ENCODE measurements around the gene APOH.
"Not testable (repeated sequence)": the region's sequence is repeated elsewhere in the genome, so short reads cannot be mapped to it uniquely, and the experiment has no call there.

The APOH gene, protein sequence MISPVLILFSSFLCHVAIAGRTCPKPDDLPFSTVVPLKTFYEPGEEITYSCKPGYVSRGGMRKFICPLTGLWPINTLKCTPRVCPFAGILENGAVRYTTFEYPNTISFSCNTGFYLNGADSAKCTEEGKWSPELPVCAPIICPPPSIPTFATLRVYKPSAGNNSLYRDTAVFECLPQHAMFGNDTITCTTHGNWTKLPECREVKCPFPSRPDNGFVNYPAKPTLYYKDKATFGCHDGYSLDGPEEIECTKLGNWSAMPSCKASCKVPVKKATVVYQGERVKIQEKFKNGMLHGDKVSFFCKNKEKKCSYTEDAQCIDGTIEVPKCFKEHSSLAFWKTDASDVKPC

DNA sequence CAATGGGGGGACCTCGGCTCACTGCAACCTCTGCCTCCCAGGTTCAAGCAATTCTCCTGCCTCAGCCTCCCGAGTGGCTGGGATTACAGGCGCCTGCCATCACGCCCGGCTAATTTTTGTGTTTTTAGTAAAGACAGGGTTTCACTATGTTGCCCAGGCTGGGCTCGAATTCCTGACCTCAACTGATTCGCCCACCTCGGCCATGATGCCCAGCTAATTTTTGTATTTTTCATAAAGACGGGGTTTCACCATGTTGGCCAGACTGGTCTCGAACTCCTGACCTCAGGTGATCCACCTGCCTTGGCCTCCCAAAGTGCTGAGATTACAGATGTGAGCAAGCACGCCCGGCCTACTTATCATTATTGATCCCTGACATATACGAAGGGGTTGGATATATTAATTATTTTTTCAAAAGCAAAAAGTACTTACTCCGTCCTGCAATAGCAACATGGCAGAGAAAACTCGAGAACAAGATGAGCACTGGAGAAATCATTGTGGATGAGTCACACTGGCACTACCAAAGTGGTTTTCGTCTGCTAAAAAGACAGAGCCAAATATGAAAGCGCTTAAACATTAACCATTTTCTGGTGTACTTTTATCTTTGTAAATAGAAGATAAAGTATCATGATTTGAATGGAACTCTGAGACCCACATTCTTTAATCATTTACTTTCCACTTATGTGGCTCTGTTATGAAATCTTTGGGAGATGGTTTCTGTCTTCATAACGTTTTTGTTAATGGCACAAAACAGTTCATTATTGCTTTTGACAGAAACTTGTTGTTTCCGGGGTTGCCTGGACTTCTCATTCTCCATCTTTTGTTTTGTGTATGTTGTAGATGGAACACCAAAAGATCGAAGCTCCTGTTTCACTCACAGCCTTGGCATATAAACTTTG, at the start of gene APOH:
APOH (minus strand) TSS at position 529 of the 896 bp plus-strand sequence; CDS start at position 493, 36 bp downstream.
- no peak for DNase-seq

DNA sequence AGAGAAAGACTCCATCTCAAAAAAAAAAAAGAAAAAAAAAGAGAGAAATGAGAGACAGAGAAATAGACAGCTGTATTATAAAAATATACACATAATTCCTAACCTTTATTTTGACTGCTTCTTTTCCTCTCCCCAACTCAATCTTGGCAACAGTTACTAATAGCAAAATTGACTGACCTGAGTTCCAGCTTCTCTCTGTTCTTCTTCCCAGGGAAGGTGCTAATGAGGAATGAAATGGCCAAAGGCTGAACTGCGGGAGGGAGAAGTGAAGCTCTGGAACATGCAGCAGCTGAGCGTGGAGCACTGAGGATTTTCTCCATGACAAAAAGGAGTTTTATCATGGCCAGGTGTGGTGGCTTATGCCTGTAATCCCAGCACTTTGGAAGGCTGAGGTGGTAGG, 48.0 kb upstream of the APOH start:
- DNase-seq, result no peak

DNA sequence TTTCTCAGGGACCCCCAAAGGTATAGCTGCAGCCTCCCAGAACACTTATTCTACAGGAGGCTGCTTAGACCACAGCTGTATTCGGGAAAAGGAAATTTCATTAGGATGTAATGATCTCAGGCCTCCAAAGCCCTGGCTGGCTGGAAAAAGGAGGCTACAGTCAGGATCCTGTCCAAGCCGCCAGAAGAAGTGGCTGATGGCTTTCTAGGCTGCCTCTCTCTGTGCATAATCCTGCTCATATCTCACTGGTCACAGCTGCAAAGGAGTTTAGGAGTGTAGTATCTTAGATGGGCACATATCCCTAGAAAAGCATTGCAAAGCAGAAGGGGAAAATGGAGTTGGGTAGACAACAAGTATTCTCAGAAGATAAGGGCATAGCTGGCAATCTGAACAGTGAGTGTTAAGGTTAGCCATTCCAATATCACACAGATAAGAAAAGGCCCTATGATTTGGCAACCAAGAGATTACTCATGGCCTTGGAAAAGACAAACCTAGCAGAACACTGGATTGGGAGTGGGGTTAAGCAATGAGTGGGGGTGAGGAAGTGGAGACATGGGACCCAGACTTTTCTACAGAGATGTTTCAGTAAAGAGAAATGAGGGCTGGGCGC, 47.2 kb upstream of the APOH start:
- DNase-seq, result no peak

DNA sequence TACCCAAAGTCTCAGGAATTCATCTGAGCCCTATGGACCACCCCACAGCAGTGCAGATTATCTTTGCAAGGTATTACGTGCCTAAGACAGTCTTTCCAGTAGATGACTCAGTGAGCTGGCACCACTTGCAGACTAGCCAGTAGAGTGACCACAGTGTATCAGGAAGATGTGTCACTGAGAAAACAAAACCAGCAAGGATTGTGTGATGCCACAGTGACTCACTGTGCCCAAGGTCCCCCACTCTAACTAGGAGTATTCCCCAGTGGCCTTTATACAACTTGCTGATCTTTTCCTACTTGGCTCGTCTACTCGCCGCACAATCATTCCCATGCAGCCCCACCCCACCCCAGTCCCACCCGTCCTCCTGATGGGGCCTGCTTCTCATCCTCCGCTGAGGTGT, 46.4 kb upstream of the APOH start:
- DNase-seq, result no peak

DNA sequence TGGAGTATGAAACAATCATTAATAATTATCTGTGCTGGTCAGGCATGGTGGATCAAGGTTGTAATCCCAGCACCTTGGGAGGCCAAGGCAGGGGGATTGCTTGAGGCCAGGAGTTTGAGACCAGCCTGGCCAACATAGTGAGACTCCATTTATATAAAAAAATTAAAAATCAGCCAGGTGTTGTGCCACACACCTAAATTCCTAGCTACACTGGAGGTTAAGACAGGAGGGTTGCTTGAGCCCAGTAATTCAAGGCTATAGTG, 44.3 kb upstream of the APOH start:
- DNase-seq, result no peak

DNA sequence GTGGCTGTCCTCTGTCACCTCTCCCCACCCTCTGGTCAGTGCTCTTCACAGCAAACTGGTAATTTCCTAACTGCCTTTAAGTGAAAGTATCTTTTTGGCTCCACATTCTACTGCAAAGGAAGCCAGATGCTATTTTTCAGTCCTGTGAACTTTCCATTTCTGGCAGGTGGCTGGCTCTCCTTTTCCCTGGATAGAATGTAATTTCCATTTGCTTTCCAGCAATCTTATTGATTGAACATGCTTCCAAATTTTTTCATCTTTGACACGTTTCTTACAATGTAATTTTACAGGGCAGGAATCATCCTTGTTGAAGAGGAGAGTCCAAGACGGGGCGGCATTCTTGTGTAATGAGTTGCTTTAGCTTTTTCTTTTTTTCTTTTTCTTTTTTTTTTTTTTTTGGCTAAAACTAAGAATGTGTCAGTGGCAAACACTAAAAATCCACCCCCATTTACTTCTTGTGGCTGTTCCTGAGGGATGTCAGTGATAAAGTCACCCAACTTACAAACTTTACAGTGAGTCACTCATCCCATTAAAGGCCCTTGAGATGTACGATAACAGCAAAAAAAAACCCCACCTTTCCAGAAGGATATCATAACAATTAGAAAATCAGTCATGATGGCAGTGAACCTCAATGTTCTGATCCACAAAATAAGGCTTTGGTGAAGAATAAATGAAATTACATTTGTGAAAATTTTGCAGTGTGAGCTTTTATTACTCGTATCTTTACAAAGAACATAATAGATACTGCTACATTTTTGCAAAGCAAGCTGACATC, 43.8 kb upstream of the APOH start:
- DNase-seq, result no peak

DNA sequence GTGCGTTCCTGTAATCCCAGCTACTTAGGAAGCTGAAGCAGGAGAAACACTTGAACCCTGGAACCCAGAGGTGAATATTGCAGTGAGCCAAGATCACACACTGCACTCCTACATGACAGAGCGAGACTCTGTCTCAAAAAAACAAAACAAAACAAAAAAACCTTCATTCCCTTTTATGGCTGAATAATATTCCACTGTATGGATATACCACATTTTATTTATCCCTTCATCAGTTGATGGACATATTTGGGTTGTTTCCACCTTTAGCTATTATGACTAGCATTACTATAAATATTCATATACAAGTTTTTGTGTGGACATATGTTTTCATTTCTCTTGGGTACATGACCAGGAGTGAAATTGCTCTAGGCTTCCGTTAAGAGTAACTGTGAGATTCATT, 42.3 kb upstream of the APOH start:
- no peak for DNase-seq

DNA sequence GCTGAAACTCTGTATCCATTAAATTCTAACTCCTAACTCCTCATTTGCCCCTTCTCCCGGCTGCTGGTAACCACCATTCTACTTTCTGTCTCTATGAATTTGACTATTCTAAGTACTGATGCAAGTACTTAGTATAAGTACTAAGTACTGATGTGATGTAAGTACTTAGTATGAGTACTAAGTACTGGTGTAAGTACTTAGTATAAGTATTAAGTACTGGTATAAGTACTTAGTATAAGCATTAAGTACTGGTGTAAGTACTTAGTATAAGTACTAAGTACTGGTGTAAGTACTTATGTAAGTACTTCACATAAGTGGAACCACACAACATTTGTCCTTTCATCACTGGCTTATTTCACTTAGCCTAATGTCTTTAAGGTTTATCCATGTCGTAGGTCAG, 40.9 kb upstream of the APOH start:
- DNase-seq, result no peak

DNA sequence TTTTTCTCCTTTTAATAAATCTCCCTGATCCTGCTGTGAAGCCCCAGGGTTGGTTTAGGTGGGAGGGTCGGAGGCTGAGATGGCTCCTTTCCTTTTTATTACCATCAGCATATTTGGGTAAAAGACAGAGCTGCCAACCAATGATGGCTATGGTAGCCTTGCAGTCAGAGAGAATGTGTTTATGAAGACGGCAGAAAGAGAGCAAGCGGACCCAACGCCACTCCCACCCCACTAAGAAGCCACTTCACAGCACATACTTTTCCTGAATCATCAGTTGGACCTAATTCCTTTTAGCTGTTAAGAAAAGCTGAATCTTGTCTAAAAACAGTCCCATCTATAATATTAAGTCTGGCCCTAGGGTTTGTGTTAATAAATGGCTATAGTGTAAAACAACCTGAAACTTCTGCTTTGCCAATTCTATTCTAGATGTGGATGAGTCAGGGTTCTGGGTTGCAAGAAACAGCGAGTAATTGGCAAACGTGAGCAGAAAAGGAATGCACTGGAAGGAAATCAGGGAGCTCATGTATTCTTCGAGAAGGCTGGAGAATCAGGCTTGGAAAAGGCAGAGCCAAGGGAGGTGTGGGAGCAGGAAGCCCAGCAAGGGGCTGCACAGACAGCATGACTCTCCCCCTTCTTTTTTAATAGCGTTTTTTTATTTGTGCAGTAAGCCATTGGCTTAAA, 39.2 kb upstream of the APOH start:
- DNase-seq, result no peak

DNA sequence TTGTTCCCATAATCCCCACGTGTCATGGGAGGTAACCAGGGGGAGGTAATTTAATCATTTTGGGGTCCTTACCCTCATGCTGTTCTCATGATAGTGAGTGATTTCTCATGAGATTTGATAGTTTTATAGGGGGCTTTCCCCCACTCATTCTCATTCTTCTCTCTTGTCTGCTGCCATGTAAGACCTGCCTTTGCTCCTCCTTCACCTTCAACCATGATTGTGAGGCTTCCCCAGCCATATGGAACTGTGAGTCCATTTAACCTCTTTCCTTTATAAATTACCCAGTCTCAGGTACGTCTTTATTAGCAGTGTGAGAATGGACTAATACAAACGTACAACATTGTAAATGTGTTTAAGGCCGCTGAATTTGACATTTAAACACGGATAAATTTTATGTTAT, 35.5 kb upstream of the APOH start:
- no peak for DNase-seq

DNA sequence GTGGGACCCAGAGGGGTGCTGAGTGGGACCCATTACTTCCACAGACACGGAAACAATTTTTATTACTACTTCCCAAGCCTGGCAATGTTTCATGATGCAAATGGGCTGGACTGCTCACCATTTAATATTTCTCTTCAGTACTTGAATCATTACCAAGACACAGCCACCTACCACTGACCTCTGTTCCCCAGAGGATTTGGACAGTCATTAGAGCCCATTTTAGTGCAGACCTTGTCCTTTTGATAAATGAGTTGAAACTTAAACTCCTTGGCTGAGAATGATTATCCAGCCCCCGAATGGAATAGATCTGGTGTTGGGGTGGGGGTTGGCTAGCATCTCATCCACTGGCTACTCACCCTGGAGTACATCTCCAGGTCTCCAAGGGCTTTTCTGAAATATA, 33.6 kb upstream of the APOH start:
- DNase-seq, result no peak

DNA sequence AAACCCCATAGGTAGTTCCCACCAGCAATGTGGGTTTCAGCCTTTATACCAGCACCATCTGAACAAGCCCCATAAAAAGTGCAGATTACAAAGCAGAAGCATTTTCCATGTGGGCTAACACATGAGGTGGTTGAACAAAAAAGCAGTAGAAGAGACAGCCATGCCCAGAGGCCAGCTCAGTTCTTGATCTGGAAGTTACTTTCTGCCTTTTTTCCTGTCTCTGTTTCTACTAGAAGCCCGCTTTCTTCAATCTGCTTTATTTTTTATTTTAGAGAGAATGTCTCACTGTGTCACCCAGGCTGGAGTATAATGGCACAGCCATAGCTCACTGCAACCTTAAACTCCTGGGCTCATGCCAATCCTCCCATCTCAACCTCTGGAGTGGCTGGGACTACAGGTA, 31.5 kb upstream of the APOH start:
- peak; percentile 16 for DNase-seq

DNA sequence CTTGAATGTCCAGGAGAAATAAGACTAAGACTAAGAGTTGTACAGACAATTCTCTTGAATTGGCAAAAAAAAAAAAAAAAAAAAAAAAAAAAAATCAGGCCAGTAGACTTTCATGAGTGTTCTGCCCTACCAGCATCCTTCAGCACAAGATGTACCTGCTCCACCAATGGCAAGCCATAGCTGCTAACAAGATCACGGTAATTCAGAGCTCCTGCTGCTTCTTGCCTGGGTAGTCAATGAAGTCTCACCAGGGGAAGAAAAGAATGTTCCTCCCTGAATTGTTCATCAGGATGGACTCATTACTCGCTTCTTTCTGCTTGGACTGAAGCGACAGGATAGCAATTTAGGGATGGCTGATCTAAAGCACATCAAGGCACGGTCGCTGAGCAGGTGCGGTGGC, 31.1 kb upstream of the APOH start:
- DNase-seq, result no peak

DNA sequence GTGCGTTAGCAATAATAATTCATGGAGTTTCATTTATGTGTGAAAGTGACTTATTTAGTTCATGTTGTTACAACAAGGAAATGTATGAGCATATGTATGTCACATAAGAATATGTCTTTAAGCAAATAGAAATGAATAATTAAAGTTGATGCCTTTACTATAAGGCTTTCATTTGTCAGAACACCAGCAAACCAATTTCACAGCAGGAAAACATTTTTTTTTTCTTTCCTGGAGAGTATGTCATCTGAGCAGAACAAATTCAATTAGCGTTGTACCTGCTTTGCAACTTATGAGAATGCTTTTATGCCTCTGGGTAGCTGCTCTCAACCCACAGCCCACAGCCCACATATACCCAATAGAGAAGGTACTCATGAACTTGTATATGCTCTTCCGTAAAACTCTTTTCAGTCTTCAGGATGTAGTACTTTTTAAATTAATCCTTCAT, 26.3 kb upstream of the APOH start:
- DNase-seq, result peak; percentile 67

DNA sequence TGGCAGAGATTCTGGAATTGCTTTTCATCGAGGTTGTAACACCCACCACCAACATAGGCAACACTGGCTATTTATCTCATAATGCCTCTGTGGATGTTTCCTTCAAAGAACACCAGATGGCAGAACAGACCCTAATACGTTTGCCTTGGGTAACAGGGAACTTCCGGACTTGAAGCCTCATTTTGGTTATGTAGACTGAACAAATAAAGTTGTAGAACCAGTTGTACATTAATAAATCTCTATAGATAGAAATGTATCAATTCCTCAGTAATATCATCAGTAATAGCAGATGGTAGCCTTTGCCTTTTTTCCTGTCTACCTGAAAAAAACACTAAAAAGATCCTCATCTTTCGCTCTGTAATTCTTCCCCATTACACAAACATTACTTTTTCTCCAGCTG, 25.9 kb upstream of the APOH start:
- DNase-seq, result peak; percentile 61

DNA sequence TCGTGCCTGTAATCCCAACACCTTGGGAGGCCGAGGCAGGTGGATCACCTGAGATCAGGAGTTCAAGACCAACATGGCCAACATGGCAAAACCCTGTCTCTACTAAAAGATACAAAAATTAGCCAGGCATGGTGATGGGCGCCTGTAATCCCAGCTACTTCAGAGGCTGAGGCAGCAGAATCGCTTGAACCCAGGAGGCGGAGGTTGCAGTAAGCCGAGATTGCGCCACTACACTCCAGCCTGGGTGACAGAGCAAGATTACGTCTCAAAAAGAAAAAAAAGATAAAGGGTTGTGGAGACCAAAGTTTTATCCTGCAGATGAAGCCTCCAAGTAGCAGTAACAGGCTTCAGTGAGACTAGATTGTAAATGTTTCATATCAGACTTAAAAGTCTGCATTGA, 24.2 kb upstream of the APOH start:
- DNase-seq, result not testable (repeated sequence)

DNA sequence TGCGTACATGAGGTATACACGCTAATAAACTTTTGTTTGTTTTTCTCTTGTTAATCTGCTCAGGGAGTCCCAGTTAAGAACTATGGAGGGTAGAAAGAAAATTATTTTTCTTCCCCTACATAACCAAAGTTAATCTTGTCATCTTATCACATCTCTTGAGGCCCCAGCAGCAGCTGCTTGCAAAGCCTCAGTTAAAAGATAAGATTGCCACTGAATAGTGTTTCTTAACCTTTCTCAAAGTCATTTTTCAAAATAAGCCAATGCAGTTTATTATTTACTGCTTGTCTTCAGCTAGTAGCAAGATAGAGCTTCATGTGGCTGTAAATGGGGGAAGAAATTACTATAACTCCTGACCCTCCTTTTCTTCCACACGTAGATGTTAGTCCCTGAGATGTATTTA, 21.5 kb upstream of the APOH start:
- no peak for DNase-seq

DNA sequence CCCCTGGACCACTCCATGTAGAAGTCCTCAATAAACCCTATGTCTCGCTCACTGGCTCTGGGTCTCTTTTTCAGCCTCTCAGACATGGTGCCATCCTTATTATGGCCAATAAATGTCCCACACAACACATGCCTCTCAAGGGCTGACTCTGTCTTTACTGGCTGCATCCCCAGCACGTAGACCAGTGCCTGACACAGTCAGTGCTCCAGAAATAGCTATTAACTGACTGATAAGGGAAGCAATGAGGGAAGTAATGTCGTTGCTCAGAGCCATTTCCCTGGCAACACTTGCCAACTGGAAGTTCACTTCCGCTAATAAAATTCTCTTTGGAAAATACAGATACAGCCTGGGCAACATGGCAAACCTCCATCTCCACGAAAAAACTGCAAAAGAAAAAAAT, 19.1 kb upstream of the APOH start:
- no peak for DNase-seq

DNA sequence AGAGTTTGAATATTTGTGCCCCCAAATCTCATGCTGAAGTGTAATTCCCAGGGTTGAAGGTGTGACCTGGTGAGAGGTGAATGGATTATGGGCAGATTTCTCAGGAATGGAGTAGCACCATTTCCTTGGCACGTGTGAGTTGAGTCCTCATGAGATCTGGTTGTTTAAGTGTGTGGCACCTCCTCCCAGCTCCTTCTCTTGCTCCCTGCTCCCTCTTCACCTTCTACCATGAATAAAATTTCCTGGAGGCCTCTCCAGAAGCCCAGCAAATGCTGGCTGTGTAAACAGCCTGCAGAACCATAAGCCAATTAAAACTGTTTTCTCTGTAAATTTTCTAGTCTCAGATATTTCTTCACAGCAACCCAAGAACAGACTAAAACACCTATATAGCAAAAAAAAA, 12.6 kb upstream of the APOH start:
- no peak for DNase-seq

DNA sequence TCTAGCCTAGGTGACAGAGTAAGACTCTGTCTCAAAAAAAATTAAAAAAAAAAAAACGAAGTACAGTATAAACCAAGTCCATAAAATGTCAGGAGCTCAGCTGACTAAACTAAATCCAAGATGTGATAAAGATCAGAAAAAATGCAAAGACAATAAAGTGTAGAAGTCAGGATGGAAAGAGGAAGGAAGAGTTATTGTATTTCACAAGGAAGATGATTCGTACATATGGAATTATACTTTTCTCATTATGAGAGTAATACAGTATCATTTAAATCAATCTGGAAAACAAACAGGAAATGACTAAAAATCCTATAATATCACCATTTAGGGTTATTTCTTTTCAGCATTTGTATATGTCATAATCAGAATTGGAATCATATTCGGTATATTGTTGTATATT, 11.4 kb upstream of the APOH start:
- DNase-seq, result no peak

DNA sequence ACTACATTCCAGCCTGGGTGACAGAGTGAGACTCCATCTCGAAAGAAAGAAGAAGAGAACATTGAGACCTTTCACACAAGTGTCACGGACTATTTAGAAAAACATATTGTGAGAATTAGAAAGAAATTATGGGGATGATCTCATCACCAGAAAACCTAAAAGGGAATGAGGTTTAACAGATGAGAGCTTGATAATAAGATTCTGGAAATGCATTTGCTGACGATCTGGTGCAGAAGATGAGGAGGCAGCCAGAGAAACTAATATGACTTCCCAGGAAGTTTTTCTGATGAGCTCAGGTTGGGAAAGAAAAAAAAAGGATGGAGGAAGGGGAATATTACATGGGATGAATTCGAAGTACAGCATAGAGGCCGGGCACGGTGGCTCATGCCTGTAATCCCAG, 10.8 kb upstream of the APOH start:
- DNase-seq, result no peak

DNA sequence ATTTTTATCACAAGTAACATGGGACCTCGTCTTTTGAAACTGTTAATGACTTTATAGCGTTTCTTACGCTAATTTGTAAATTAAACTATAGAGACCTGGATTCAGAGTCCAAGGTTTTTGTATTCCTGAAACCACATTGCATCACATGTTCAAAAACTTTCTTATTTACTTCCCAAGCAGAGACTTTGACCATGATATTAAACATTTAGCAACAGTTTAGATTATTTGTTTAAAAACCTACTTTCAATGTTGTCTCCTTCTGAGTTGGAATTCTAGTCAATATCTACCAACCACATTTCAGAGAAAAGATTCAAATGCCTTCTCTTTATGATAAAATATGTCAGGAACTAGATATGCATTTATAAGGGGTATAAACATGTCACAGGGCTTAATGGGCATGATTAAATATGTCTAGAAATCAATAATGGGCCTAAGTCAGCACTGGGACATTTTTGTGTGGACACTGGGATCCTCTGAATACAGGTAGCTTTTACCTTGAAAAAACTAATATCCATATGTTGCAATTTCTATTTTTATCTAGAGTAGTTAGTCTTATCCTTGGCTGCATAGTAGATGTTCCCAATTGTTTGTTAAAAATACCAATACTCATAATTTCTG, 6.3 kb upstream of the APOH start:
- no peak for DNase-seq
